GM19099 (cell line): ENCODE results near the gene EMP1.

Experiments
- POLR2A ChIP-seq: IDR thresholded peaks from 3 replicates; pipeline ENCODE4 v1.6.1; 2011; ENCODE audit warnings: low read depth; ENCODE audit not compliant: insufficient read length; ENCODE audit errors: extremely low read depth

EMP1 gene

GRCh38 chr12:13218641-13219040 lies 22.1 kb downstream of the EMP1 start:
- TF ChIP-seq POLR2A = no peak

- no peak for TF ChIP-seq POLR2A
Measured at GRCh38 chr12:13219320-13219719, 22.8 kb downstream of the EMP1 start.

GRCh38 chr12:13220838-13221237 lies 24.3 kb downstream of the EMP1 start:
- TF ChIP-seq POLR2A = no peak

- no peak for TF ChIP-seq POLR2A
Measured at GRCh38 chr12:13222076-13222475, 25.6 kb downstream of the EMP1 start.

GRCh38 chr12:13223179-13223804 lies 26.8 kb downstream of the EMP1 start:
- TF ChIP-seq POLR2A = no peak

GRCh38 chr12:13223941-13224340 lies 27.4 kb downstream of the EMP1 start:
- TF ChIP-seq POLR2A = no peak

GRCh38 chr12:13227191-13227590 lies 30.7 kb downstream of the EMP1 start:
- no peak for TF ChIP-seq POLR2A

- no peak for TF ChIP-seq POLR2A
Measured at GRCh38 chr12:13228579-13228978, 32.1 kb downstream of the EMP1 start.

- no peak for TF ChIP-seq POLR2A
Measured at GRCh38 chr12:13229504-13229903, 33.0 kb downstream of the EMP1 start.

GRCh38 chr12:13230500-13230899 lies 34.0 kb downstream of the EMP1 start:
- TF ChIP-seq POLR2A = no peak

GRCh38 chr12:13233830-13234641 lies 37.5 kb downstream of the EMP1 start:
- TF ChIP-seq POLR2A = no peak

GRCh38 chr12:13238204-13238603 lies 41.7 kb downstream of the EMP1 start:
- no peak for TF ChIP-seq POLR2A

GRCh38 chr12:13241833-13242488 lies 45.4 kb downstream of the EMP1 start:
- no peak for TF ChIP-seq POLR2A

- no peak for TF ChIP-seq POLR2A
Measured at GRCh38 chr12:13242936-13243335, 46.4 kb downstream of the EMP1 start.

- TF ChIP-seq POLR2A = no peak
Measured at GRCh38 chr12:13243516-13244070, 47.1 kb downstream of the EMP1 start.
